ENCODE measurements around the gene CRTAC1. TPM values are rescaled to one million over a fixed set of nuclear protein-coding genes. Genes with fewer than 3 reads are reported as not detected.

The CRTAC1 gene
- total RNA-seq, 1 donor from 2014 or later = not detected

- intact Hi-C loops (cut with micrococcal nuclease) = no loop called here
These were observed 55.6 kb downstream of the CRTAC1 start for GRCh38 chr10:97974526-97975525.

DNA sequence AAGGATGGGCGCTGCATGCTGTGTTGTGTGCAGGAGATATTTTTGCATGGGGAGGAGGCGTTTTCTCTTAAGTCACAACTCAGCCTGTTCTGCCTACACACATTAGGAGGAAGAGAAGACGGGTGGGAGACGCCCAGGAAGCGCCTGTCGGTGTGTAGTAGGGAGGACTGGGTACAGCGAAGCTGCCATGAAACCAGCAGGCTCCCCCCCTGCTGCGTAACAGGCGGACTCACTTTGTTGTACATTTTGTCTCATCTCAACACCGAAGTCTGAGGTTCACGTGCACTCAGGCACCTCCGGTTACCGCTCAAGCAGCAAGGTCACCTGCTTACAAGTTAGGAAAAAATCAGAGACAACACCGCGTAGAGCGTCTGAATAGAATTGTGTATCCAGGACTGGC is 56.3 kb downstream of the CRTAC1 start:
- intact Hi-C loops (cut with micrococcal nuclease) = no loop called here

DNA sequence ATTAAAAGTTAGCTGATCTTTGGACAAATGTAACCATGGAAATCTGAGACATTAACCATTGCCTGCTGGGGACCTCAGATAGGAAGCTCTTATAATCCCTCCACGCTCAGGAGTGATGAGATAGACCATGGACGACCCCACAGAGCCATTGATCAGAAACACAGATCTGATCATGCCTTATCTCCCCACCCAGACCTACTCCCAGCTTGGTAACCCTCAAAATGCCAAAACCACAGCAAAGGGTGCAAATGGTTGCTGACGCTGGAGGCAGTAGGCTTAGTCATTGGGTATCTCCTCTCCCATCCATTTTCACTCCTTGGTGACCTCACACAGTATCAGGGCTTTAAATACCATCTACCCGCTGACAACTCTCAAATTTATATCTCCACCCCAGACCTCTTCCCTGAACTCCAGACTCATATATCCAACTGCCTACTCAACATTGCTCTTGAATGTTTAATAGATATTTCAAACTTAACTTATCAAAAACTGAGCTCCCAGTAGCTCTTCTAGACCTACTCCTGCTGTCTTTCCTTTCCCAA is 60.8 kb downstream of the CRTAC1 start:
- intact Hi-C loops (cut with micrococcal nuclease) = no loop called here

GRCh38 chr10:97964748-97965147 is 65.7 kb downstream of the CRTAC1 start:
- intact Hi-C loops (cut with micrococcal nuclease) = no loop called here

GRCh38 chr10:97961945-97962344 is 68.5 kb downstream of the CRTAC1 start:
- intact Hi-C loops (cut with micrococcal nuclease) = no loop called here

GRCh38 chr10:97960269-97961056 is 70.0 kb downstream of the CRTAC1 start:
- intact Hi-C loops (cut with micrococcal nuclease) = no loop called here

DNA sequence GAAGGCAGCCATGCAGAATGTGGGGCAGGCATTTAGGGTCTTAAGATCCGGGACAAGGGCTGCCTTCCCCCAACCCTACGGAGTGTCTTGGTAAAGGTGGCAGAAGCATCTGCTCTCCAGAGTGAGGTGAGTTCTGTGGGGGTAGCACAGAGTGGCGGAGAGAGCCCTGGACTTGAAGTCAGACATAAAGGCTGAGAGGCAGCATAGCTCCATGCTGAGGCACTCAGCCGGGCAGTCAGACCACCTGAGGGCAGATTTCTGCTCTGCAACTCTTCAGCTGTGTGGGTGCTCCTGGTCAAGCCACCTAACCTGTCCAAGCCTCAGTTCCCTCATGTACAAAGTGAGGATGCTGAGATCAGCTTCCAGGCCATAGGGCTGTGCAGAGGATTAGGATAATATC is 81.0 kb downstream of the CRTAC1 start:
- intact Hi-C loops (cut with micrococcal nuclease) = no loop called here

DNA sequence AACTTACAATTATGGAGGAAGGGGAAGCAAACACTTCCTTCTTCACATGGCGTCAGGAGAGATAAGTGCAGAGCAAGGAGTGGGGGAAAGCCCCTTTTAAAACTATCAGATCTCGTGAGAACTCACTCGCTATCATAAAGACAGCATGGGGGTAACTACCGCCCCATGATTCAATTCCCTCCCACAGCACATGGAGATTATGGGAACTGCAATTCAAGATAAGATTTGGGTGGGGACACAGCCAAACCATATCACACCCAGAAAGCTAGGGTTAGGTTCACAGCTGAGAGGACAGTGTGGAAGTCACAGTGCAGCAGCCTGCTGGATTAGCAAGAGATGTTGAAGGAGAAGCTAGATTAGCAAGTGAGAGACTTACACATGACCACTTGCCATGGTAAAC is 81.6 kb downstream of the CRTAC1 start:
- intact Hi-C loops (cut with micrococcal nuclease) = no loop called here

- intact Hi-C loops (cut with micrococcal nuclease) = no loop called here
These were observed 85.6 kb downstream of the CRTAC1 start for GRCh38 chr10:97944772-97945171.

DNA sequence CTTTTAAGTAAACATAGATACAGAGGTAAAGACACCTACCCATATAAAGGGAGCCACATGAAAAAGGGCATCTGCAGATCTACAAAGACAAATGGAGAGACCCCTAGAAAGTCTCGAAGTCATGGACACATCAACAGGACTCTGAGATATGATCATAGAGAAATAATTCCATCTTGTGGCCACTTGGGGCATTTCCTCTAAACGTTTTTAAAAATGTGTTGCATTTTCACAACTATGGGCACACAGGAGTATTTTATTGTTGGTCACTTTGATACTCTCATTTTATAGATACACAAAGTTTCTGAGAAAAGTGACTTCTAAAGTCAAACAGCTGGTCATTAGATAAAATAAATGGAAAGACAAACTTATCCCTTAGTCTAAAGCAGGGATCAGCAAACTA is 87.1 kb downstream of the CRTAC1 start:
- intact Hi-C loops (cut with micrococcal nuclease) = no loop called here

- intact Hi-C loops (cut with micrococcal nuclease) = no loop called here
These were observed 89.9 kb downstream of the CRTAC1 start for GRCh38 chr10:97940534-97940933.

GRCh38 chr10:97939446-97939990 is 90.9 kb downstream of the CRTAC1 start:
- intact Hi-C loops (cut with micrococcal nuclease) = no loop called here

DNA sequence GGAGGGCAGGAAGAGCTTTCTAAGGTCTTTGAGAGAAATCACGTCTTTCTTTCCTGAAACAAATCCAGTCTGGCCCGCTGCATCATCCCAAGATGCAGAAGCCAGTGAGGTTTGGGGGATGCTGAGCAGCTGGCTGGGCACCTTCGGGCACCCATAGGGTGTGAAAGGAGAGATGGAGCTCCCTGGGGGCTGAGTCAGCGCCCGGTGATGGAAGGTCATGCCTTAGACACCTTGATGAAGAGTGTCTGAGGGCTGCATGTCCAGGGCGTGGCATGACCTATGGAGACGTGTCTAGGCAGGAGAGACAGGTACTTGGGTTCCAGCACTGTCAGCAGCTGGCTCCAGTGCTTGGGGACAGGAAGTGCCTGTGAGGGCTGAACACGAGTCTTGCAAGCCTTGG is 92.5 kb downstream of the CRTAC1 start:
- intact Hi-C loops (cut with micrococcal nuclease) = no loop called here

- intact Hi-C loops (cut with micrococcal nuclease) = no loop called here
These were observed 93.4 kb downstream of the CRTAC1 start for GRCh38 chr10:97937054-97937453.

- intact Hi-C loops (cut with micrococcal nuclease) = no loop called here
These were observed 94.3 kb downstream of the CRTAC1 start for GRCh38 chr10:97936126-97936525.

GRCh38 chr10:97932932-97933530 is 97.4 kb downstream of the CRTAC1 start:
- intact Hi-C loops (cut with micrococcal nuclease) = no loop called here

DNA sequence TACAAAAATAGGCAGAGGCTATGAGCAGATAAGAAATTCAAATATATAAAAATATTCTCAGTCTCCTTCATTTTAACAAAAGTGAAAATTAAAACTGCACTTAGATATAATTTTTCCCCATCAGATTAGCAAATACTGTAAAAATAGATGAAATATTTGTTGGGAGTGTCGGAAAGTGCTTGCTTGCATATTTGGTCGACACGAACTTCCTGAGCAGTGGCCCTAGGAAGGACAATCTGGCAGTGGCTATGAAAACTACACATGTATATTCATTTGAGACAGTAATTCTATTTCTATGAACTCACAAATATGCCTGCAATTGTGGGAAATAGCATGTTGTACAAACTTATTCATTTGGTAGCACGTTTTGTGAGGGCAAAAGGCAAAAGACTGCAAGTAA is 99.4 kb downstream of the CRTAC1 start:
- intact Hi-C loops (cut with micrococcal nuclease) = no loop called here

DNA sequence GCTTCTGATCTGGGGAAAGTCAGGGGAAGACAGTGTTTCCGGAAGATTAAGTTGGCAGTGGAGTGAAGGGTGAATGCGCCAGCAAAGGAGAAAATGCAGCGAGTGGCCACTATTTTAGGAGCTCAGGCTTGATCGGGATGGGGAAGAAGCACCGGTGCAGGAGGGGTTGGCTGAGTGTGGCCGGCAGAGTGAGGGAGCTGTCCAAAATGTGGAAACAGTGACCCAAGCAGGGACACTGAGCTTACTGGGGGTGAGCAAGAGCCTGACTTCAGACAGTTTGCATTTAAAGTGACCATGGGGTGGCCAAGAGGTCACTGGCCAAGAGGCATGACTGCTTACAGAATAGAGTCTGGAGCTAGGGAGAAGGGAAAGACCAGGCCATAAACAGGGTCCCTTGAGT is 101.5 kb downstream of the CRTAC1 start:
- intact Hi-C loops (cut with micrococcal nuclease) = no loop called here

GRCh38 chr10:97927622-97928021 is 102.8 kb downstream of the CRTAC1 start:
- intact Hi-C loops (cut with micrococcal nuclease) = no loop called here

GRCh38 chr10:97926055-97926454 is 104.4 kb downstream of the CRTAC1 start:
- intact Hi-C loops (cut with micrococcal nuclease) = no loop called here

- intact Hi-C loops (cut with micrococcal nuclease) = no loop called here
These were observed 105.0 kb downstream of the CRTAC1 start for GRCh38 chr10:97925308-97925938.

Data from T-helper 1 cell treated with Interleukin-12 subunit alpha and Interleukin-12 subunit beta and Interleukin-4 antibody, amounts not matched to agents 30 ng/mL and 1 ng/mL, for 36 hours (primary cell).